ENCODE measurements around the gene ANKRD10.
"Not testable (repeated sequence)": the region's sequence is repeated elsewhere in the genome, so short reads cannot be mapped to it uniquely, and the experiment has no call there.

Gene ANKRD10

DNA sequence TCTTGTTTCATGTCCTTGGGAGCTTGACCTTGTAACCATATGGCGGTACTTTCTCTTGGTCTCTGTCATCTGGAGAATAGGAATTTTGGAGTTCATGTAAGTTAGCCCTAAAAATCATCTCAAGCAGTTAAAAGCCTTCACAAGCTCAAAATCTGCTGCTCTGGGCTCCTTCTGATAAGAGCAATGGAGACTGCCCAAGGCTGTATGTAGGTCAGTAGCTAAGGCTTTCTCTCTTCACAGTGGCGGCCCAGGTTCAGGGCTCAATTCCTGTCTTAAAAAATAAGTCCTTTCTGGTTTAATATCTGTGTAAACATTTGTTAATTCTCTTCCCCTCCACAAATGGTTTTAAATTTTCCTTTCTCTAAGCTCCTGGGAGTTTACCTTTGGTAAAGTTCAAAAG is 45.3 kb upstream of the ANKRD10 start:
- Histone ChIP-seq H3K36me3 (ENCODE audit: low read depth) (no peaks in the 10 kb centered on the region), H3K4me3 (ENCODE audit: severe bottlenecking) (no peak overlapping the region), H3K27me3 (ENCODE audit: insufficient read depth, poor library complexity, severe bottlenecking) (no peaks in the 10 kb centered on the region), H3K9me3 (ENCODE audit: severe bottlenecking) (peaks cover 3% of the 10 kb centered on the region), H3K27ac (ENCODE audit: poor library complexity, severe bottlenecking) (no peak overlapping the region), H3K4me1 (ENCODE audit: insufficient read depth, poor library complexity, severe bottlenecking) (peaks cover 11% of the 10 kb centered on the region)
- TF ChIP-seq, protein P1, sequence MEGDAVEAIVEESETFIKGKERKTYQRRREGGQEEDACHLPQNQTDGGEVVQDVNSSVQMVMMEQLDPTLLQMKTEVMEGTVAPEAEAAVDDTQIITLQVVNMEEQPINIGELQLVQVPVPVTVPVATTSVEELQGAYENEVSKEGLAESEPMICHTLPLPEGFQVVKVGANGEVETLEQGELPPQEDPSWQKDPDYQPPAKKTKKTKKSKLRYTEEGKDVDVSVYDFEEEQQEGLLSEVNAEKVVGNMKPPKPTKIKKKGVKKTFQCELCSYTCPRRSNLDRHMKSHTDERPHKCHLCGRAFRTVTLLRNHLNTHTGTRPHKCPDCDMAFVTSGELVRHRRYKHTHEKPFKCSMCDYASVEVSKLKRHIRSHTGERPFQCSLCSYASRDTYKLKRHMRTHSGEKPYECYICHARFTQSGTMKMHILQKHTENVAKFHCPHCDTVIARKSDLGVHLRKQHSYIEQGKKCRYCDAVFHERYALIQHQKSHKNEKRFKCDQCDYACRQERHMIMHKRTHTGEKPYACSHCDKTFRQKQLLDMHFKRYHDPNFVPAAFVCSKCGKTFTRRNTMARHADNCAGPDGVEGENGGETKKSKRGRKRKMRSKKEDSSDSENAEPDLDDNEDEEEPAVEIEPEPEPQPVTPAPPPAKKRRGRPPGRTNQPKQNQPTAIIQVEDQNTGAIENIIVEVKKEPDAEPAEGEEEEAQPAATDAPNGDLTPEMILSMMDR (IDR thresholded peaks at IDR 0.05; ENCODE audit: poor library complexity, severe bottlenecking), result no peak
- ATAC-seq (ENCODE audit: low read depth) (no peak), DNase-seq (ENCODE audit: low spot score) (no peak)

DNA sequence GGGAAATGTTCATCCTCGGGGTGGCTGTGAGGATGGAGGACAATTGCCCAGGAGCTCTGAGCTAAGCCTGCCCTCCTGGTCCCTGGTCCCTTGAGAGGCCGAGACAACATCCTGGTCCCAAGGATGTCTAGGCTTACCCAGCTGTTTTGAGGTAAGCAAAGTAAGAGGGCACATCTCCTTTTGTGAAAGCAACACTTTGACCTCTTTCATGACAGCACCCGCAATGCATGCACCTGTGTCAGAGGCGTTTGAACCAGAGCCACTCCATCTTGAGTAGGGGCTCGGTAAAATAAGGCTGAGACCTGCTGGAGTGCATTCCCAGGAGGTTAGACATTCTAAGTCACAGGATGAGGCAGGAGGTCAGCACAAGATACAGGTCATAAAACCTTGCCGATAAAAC is 43.1 kb upstream of the ANKRD10 start:
- peaks cover 3% of the 10 kb centered on the region for H3K9me3 ChIP-seq (ENCODE audit: severe bottlenecking)
- H3K27ac ChIP-seq (ENCODE audit: poor library complexity, severe bottlenecking), result no peak overlapping the region
- H3K27me3 ChIP-seq (ENCODE audit: insufficient read depth, poor library complexity, severe bottlenecking), result no peaks in the 10 kb centered on the region
- H3K36me3 ChIP-seq (ENCODE audit: low read depth), result no peaks in the 10 kb centered on the region
- no peak for DNase-seq (ENCODE audit: low spot score)
- H3K4me3 ChIP-seq (ENCODE audit: severe bottlenecking), result no peak overlapping the region
- H3K4me1 ChIP-seq (ENCODE audit: insufficient read depth, poor library complexity, severe bottlenecking), result peaks cover 3% of the 10 kb centered on the region
- TF ChIP-seq, protein P1 (IDR thresholded peaks at IDR 0.05; ENCODE audit: poor library complexity, severe bottlenecking), result no peak
- no peak for ATAC-seq (ENCODE audit: low read depth)

DNA sequence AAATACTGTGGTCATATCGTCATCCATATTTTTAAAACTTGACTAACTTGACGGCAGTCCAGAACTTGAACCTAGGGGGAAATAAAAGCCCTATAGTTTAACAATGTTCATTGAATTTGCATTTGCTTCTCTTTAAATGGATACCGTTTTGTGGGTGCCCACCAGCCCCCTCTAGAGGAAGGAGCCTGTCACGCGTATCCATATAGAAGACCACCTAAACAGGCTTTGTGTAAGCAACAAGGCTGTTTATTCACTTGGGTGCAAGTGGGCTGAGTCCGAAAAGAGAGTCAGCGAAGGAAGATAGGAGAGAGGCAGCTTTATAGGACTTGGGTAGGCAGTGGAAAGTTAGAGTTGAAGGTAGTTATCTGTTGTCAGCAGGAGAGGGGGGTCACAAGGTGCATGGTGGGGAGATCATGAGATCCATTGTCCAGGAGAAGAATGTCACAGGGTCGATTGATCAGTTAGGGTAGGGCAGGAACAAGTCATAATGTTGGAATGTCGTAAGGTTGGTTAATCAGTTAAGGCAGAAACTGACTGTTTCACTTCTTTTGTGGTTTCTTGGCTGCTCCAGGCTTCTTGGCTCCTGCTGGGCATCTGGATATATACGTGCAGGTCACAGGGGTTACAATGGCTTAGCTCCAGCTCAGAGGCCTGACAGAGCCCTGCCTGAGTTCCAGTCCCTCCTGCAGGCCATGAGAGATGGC is 42.5 kb upstream of the ANKRD10 start:
- TF ChIP-seq, protein P1 (IDR thresholded peaks at IDR 0.05; ENCODE audit: poor library complexity, severe bottlenecking), result no peak
- Histone ChIP-seq H3K36me3 (ENCODE audit: low read depth) (no peaks in the 10 kb centered on the region), H3K27me3 (ENCODE audit: insufficient read depth, poor library complexity, severe bottlenecking) (no peaks in the 10 kb centered on the region), H3K4me1 (ENCODE audit: insufficient read depth, poor library complexity, severe bottlenecking) (peaks cover 3% of the 10 kb centered on the region), H3K4me3 (ENCODE audit: severe bottlenecking) (no peak overlapping the region), H3K27ac (ENCODE audit: poor library complexity, severe bottlenecking) (no peak overlapping the region), H3K9me3 (ENCODE audit: severe bottlenecking) (peaks cover 3% of the 10 kb centered on the region)
- no peak for ATAC-seq (ENCODE audit: low read depth)
- no peak for DNase-seq (ENCODE audit: low spot score)

DNA sequence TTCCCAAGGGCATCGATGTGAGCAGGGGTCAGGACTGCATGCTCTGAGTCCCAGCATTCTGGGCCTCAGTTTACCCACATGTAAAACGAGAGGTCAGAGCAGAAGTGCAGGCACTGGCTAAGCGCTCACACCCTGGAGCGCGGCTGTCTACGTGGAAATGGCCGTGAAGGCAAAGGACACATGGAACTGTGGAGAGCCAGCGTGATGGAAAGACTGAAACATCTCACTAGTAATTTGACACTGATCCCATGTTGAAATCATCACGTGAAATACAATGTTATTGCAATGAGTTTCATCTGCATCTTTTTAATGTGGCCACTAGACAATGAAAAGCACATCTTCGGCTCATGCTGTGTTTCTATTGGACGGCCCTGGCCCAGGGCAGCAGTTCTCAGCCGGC is 41.3 kb upstream of the ANKRD10 start:
- ATAC-seq (ENCODE audit: low read depth); H3K4me3 ChIP-seq (ENCODE audit: severe bottlenecking); H3K9me3 ChIP-seq (ENCODE audit: severe bottlenecking); H3K4me1 ChIP-seq (ENCODE audit: insufficient read depth, poor library complexity, severe bottlenecking); H3K36me3 ChIP-seq (ENCODE audit: low read depth); H3K27me3 ChIP-seq (ENCODE audit: insufficient read depth, poor library complexity, severe bottlenecking); DNase-seq (ENCODE audit: low spot score); H3K27ac ChIP-seq (ENCODE audit: poor library complexity, severe bottlenecking): not testable (repeated sequence)

DNA sequence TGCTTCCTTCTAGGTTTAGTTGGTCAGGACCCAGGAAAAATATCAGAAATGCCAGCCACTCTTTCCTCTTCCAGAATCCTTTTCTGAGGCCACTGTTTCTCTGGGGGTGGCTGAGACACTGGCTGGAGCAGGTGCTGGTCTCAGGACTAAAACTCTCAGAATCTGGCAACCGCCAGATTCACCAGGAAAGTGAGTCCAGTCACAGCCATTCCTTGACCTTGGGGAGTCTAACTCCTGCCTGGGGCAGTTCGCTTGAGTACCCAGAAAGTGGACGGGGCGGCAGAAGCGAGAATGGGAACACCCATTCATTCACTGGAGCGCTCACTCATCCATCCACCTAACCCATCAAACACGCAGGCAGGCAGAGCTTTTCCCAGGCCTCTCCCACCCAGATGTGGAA is 40.7 kb upstream of the ANKRD10 start:
- peak overlapping the region; percentile 13 for H3K27ac ChIP-seq (ENCODE audit: poor library complexity, severe bottlenecking)
- not testable (repeated sequence) for H3K36me3 ChIP-seq (ENCODE audit: low read depth); H3K4me1 ChIP-seq (ENCODE audit: insufficient read depth, poor library complexity, severe bottlenecking); H3K9me3 ChIP-seq (ENCODE audit: severe bottlenecking); ATAC-seq (ENCODE audit: low read depth); H3K4me3 ChIP-seq (ENCODE audit: severe bottlenecking); DNase-seq (ENCODE audit: low spot score); H3K27me3 ChIP-seq (ENCODE audit: insufficient read depth, poor library complexity, severe bottlenecking)

DNA sequence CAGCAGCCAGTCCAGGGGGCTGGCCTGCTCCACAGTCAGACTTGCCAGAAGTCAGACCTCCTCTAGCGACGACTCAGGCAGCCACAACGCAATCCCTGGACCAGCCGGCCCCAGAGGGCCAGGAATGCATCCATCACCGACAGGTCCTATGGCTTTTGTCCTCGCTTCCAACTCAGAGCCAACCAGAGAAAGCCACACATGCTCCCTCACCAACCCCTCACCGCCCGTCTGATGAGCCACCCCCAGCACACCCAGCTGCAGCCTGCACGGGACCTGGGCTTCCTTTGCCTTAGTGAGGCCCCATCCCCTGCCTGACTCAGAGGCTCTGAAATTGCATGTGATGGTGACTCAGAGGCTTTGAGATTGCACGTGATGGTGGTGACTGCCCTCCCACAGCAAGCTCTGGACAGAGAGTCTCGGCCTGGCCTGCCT is 40.2 kb upstream of the ANKRD10 start:
- H3K9me3 ChIP-seq (ENCODE audit: severe bottlenecking); H3K27me3 ChIP-seq (ENCODE audit: insufficient read depth, poor library complexity, severe bottlenecking); H3K4me1 ChIP-seq (ENCODE audit: insufficient read depth, poor library complexity, severe bottlenecking); H3K36me3 ChIP-seq (ENCODE audit: low read depth); H3K4me3 ChIP-seq (ENCODE audit: severe bottlenecking); DNase-seq (ENCODE audit: low spot score): not testable (repeated sequence)
- peak; percentile 94 for ATAC-seq (ENCODE audit: low read depth)
- H3K27ac ChIP-seq (ENCODE audit: poor library complexity, severe bottlenecking), result peak overlapping the region; percentile 13

DNA sequence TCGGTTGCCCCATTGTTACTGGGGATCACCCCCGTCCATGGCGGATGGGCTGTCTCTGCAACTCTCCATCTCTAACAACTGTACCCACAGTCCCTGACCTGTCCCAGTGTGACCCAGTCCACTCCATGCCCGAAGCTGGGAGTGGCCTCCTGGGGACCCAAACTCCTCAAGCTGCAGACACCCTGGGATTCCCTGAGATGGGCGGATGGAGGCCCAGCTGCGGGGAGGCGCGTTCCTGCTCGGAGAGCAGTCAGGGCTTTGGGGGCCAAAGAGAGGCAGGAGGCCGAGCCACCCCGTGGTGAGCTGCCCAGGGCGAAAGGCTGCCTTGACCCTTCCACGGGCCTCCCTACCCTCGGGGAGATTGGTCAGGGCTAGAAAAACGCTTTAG is 39.7 kb upstream of the ANKRD10 start:
- not testable (repeated sequence) for H3K4me1 ChIP-seq (ENCODE audit: insufficient read depth, poor library complexity, severe bottlenecking); H3K4me3 ChIP-seq (ENCODE audit: severe bottlenecking); DNase-seq (ENCODE audit: low spot score); ATAC-seq (ENCODE audit: low read depth); H3K36me3 ChIP-seq (ENCODE audit: low read depth); H3K27me3 ChIP-seq (ENCODE audit: insufficient read depth, poor library complexity, severe bottlenecking); H3K9me3 ChIP-seq (ENCODE audit: severe bottlenecking)
- peak overlapping the region; percentile 13 for H3K27ac ChIP-seq (ENCODE audit: poor library complexity, severe bottlenecking)

Data from RWPE2 (cell line).